ENCODE results near the gene IL1R1. TPM values are rescaled to one million over a fixed set of nuclear protein-coding genes. Genes with fewer than 3 reads are reported as not detected.

The IL1R1 gene
- total RNA-seq, 1 donor from 2014 or later, result 1.7 TPM

- H3K79me2 ChIP-seq (ENCODE audit: low read depth), result no peaks in the 10 kb centered on the region
- H3K4me3 ChIP-seq, result no peak overlapping the region
- Mint-ChIP-seq H3K9me3 (peaks cover 4% of the 10 kb centered on the region), H3K4me1 (no peaks in the 10 kb centered on the region), H3K27ac (no peak overlapping the region), H3K4me3 (no peak overlapping the region), H3K27me3 (ENCODE audit: insufficient read depth, low read depth) (no peaks in the 10 kb centered on the region), H3K36me3 (no peaks in the 10 kb centered on the region)
- no peaks in the 10 kb centered on the region for H3K9me3 ChIP-seq (ENCODE audit: low read depth)
- no peak overlapping the region for H3K9ac ChIP-seq
- H3K4me2 ChIP-seq, result no peak overlapping the region
- H3K36me3 ChIP-seq, result no peaks in the 10 kb centered on the region
- no peak overlapping the region for H2AFZ ChIP-seq (replicated peaks)
- DNase-seq (ENCODE audit: low spot score), result no peak
- no peak for TF ChIP-seq EZH2phosphoT487 (IDR thresholded peaks at IDR 0.05)
- TF ChIP-seq CTCF (IDR thresholded peaks at IDR 0.05), result no peak
- TF ChIP-seq EZH2 (IDR thresholded peaks at IDR 0.05), result no peak
- no peaks in the 10 kb centered on the region for H3K4me1 ChIP-seq
- H3K27ac ChIP-seq, result no peak overlapping the region
- H3F3A ChIP-seq (ENCODE audit: low read depth), result no peaks in the 10 kb centered on the region
- H3K27me3 ChIP-seq, result no peaks in the 10 kb centered on the region
- H4K20me1 ChIP-seq (ENCODE audit: low read depth), result no peaks in the 10 kb centered on the region
Measured at GRCh38 chr2:102209474-102209873, 66.9 kb downstream of the IL1R1 start.

GRCh38 chr2:102217032-102217431, 74.5 kb downstream of the IL1R1 start:
- no peaks in the 10 kb centered on the region for H3F3A ChIP-seq (ENCODE audit: low read depth)
- H3K79me2 ChIP-seq (ENCODE audit: low read depth), result no peaks in the 10 kb centered on the region
- no peaks in the 10 kb centered on the region for H3K36me3 ChIP-seq
- H3K27ac ChIP-seq, result no peak overlapping the region
- H3K27me3 Mint-ChIP-seq (ENCODE audit: insufficient read depth, low read depth), result no peaks in the 10 kb centered on the region
- H3K27ac Mint-ChIP-seq, result no peak overlapping the region
- no peak for DNase-seq (ENCODE audit: low spot score)
- H3K36me3 Mint-ChIP-seq, result no peaks in the 10 kb centered on the region
- H3K9ac ChIP-seq, result no peak overlapping the region
- H3K4me3 Mint-ChIP-seq, result no peak overlapping the region
- H4K20me1 ChIP-seq (ENCODE audit: low read depth), result no peaks in the 10 kb centered on the region
- no peaks in the 10 kb centered on the region for H3K4me1 ChIP-seq
- H3K4me1 Mint-ChIP-seq, result no peaks in the 10 kb centered on the region
- H3K27me3 ChIP-seq, result no peaks in the 10 kb centered on the region
- H3K4me3 ChIP-seq, result no peak overlapping the region
- H3K4me2 ChIP-seq, result no peak overlapping the region
- TF ChIP-seq EZH2phosphoT487 (IDR thresholded peaks at IDR 0.05), result no peak
- TF ChIP-seq CTCF (IDR thresholded peaks at IDR 0.05), result no peak
- no peak for TF ChIP-seq EZH2 (IDR thresholded peaks at IDR 0.05)
- peaks cover 15% of the 10 kb centered on the region for H3K9me3 Mint-ChIP-seq
- no peak overlapping the region for H2AFZ ChIP-seq (replicated peaks)
- H3K9me3 ChIP-seq (ENCODE audit: low read depth), result peaks cover 4% of the 10 kb centered on the region

- no peaks in the 10 kb centered on the region for H3K27me3 ChIP-seq
- H3K9me3 ChIP-seq (ENCODE audit: low read depth), result no peaks in the 10 kb centered on the region
- no peaks in the 10 kb centered on the region for H3K79me2 ChIP-seq (ENCODE audit: low read depth)
- H3K4me2 ChIP-seq, result no peak overlapping the region
- no peaks in the 10 kb centered on the region for H3K36me3 ChIP-seq
- Mint-ChIP-seq H3K27me3 (ENCODE audit: insufficient read depth, low read depth) (peaks cover 4% of the 10 kb centered on the region), H3K4me3 (no peak overlapping the region), H3K4me1 (peaks cover 25% of the 10 kb centered on the region), H3K9me3 (no peaks in the 10 kb centered on the region), H3K36me3 (no peaks in the 10 kb centered on the region), H3K27ac (no peak overlapping the region)
- no peak overlapping the region for H2AFZ ChIP-seq (replicated peaks)
- TF ChIP-seq EZH2 (IDR thresholded peaks at IDR 0.05) (no peak), EZH2phosphoT487 (IDR thresholded peaks at IDR 0.05) (no peak), CTCF (IDR thresholded peaks at IDR 0.05) (no peak)
- H3K4me1 ChIP-seq, result peaks cover 9% of the 10 kb centered on the region
- no peak overlapping the region for H3K9ac ChIP-seq
- no peak overlapping the region for H3K27ac ChIP-seq
- H3F3A ChIP-seq (ENCODE audit: low read depth), result no peaks in the 10 kb centered on the region
- no peak for DNase-seq (ENCODE audit: low spot score)
- no peaks in the 10 kb centered on the region for H4K20me1 ChIP-seq (ENCODE audit: low read depth)
- H3K4me3 ChIP-seq, result no peak overlapping the region
Measured at GRCh38 chr2:102224824-102225739, 82.5 kb downstream of the IL1R1 start.
